ENCODE data around the gene OR10A4. TPM values are rescaled to one million over a fixed set of nuclear protein-coding genes. Genes with fewer than 3 reads are reported as not detected.

Gene OR10A4
- total RNA-seq, 1 donor from 2014 or later, result not detected

DNA sequence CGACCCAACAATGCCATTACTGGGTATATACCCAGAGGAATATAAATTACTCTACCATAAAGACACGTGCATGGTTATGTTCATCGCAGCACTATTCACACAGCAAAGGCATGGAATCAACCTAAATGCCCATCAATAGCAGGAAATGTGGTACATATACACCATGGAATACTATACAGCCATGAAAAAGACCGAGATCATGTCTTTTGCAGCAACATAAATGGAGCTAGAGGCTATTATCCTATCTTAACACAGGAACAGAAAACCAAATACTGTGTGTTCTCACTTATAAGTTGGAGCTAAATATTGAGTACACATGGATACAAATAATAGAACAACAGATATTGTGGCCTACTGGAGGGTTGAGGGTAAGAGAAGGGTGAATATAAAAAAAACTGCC, 12.4 kb downstream of the OR10A4 start:
- Mint-ChIP-seq H3K4me3 (no peak overlapping the region), H3K27ac (ENCODE audit: unreplicated experiment) (no peak overlapping the region), H3K9me3 (no peaks in the 10 kb centered on the region), H3K36me3 (ENCODE audit: low read depth) (no peaks in the 10 kb centered on the region), H3K4me1 (no peaks in the 10 kb centered on the region), H3K27me3 (ENCODE audit: low read depth) (no peaks in the 10 kb centered on the region)
- no peak for DNase-seq (ENCODE audit: low read depth, low spot score)
- TF ChIP-seq, protein P1, sequence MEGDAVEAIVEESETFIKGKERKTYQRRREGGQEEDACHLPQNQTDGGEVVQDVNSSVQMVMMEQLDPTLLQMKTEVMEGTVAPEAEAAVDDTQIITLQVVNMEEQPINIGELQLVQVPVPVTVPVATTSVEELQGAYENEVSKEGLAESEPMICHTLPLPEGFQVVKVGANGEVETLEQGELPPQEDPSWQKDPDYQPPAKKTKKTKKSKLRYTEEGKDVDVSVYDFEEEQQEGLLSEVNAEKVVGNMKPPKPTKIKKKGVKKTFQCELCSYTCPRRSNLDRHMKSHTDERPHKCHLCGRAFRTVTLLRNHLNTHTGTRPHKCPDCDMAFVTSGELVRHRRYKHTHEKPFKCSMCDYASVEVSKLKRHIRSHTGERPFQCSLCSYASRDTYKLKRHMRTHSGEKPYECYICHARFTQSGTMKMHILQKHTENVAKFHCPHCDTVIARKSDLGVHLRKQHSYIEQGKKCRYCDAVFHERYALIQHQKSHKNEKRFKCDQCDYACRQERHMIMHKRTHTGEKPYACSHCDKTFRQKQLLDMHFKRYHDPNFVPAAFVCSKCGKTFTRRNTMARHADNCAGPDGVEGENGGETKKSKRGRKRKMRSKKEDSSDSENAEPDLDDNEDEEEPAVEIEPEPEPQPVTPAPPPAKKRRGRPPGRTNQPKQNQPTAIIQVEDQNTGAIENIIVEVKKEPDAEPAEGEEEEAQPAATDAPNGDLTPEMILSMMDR (conservative IDR thresholded peaks at IDR 0.05), result no peak

DNA sequence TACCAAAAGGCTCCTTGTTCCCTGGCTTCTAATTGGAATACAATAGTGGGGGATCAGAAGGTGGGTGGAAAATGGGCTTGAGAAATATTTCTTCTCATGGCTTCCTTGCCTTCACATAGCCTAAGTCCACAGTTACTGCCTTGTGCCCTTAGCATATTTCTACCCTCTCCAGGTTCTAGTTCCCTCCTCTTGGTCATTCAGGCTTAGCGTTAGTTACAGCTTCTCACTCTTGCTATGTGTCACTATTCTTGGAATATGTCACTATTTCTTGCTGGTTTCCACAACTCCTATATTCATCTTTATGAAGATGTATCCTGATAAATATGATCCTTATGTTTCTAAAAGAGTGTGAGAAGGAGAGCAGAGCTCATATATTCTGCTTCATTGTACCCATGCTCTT, 13.4 kb downstream of the OR10A4 start:
- no peaks in the 10 kb centered on the region for H3K9me3 Mint-ChIP-seq
- no peaks in the 10 kb centered on the region for H3K4me1 Mint-ChIP-seq
- H3K27me3 Mint-ChIP-seq (ENCODE audit: low read depth), result no peaks in the 10 kb centered on the region
- H3K36me3 Mint-ChIP-seq (ENCODE audit: low read depth), result no peaks in the 10 kb centered on the region
- TF ChIP-seq, protein P1 (conservative IDR thresholded peaks at IDR 0.05), result no peak
- H3K27ac Mint-ChIP-seq (ENCODE audit: unreplicated experiment), result no peak overlapping the region
- no peak overlapping the region for H3K4me3 Mint-ChIP-seq
- DNase-seq (ENCODE audit: low read depth, low spot score), result no peak

DNA sequence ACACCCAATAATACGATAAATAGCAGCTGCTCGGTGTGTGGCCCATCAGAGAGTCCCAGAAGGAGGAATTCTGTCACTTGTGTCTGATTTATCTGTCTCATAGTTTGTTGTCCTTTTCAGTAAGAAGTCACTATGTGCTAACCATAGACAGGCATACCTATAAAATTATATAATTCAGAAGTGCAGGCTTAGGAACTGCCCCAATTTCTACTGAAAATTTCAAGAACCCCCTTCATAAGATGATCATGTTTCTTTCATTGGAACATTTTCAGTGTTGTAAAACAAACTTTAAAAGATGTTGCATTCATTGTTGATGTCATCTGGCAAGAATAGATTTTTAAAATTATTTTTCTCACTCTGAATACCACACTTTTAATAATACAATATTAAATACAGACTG, 16.0 kb downstream of the OR10A4 start, which contains the start of gene OR2D2:
Gene OR2D2, minus strand, starts transcription at position 101 of the 400 bp plus-strand sequence. Its CDS starts 0 bp downstream, at position 101.
- Mint-ChIP-seq H3K4me1 (no peaks in the 10 kb centered on the region), H3K27ac (ENCODE audit: unreplicated experiment) (no peak within 1 kb of the TSS), H3K9me3 (no peaks in the 10 kb centered on the region), H3K36me3 (ENCODE audit: low read depth) (no peaks in the 10 kb centered on the region), H3K4me3 (no peak within 1 kb of the TSS), H3K27me3 (ENCODE audit: low read depth) (no peaks in the 10 kb centered on the region)
- TF ChIP-seq, protein P1 (conservative IDR thresholded peaks at IDR 0.05), result no peak
- DNase-seq (ENCODE audit: low read depth, low spot score), result no peak

DNA sequence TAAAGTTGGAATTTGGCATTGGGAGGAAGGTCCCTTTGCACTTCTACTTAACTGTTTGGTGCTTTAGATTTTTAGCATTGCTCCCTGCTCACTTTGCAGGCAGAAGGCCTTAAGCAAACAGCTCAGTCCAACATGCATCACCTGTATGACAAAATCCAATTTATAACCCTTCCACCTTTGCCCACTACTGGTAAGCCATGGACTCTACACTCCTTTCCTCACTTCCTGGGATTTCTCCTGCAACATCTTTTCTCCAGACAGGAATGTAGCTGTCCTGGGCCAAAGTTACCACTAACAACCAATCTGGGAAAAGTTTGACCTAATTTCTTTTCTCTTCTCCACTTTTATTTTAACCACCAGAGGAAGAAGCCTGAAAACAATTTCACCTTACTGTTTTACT, 17.7 kb downstream of the OR10A4 start:
- Mint-ChIP-seq H3K27me3 (ENCODE audit: low read depth) (no peaks in the 10 kb centered on the region), H3K27ac (ENCODE audit: unreplicated experiment) (no peak overlapping the region), H3K36me3 (ENCODE audit: low read depth) (no peaks in the 10 kb centered on the region), H3K4me3 (no peak overlapping the region), H3K9me3 (no peaks in the 10 kb centered on the region), H3K4me1 (no peaks in the 10 kb centered on the region)
- TF ChIP-seq, protein P1 (conservative IDR thresholded peaks at IDR 0.05), result no peak
- no peak for DNase-seq (ENCODE audit: low read depth, low spot score)

DNA sequence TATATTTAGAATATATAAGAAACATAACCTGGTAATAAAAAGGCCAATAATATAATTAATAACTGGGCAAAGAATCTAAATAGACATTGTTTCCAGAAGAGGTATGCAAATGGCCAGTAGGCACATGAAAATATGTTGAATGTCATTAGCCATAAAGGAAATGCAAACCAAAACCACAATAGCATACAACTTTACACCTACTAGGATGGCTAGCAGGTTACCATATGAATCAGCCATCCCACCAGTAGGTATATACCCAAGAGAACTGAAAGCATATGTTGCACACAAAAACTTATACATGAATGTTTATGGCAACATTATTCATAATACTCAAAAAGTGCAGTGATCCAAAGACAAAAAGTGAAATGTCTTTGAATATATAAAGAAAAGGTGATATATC, 18.6 kb downstream of the OR10A4 start:
- H3K9me3 Mint-ChIP-seq, result no peaks in the 10 kb centered on the region

More for the DNA sequence above, 18.6 kb downstream of the OR10A4 start:
- DNase-seq (ENCODE audit: low read depth, low spot score), result no peak
- TF ChIP-seq, protein P1 (conservative IDR thresholded peaks at IDR 0.05), result no peak
- H3K27ac Mint-ChIP-seq (ENCODE audit: unreplicated experiment), result no peak overlapping the region
- H3K4me3 Mint-ChIP-seq, result no peak overlapping the region
- no peaks in the 10 kb centered on the region for H3K36me3 Mint-ChIP-seq (ENCODE audit: low read depth)
- no peaks in the 10 kb centered on the region for H3K27me3 Mint-ChIP-seq (ENCODE audit: low read depth)
- H3K4me1 Mint-ChIP-seq, result no peaks in the 10 kb centered on the region

Data from neural crest cell (in vitro differentiated cells).